Posterior vena cava (tissue), 2 donors: Measurements from ENCODE around the gene CDK17. TPM values are rescaled to one million over a fixed set of nuclear protein-coding genes. Genes with fewer than 3 reads are reported as not detected.
A peak's percentile ranks its signal among the peaks of the same experiment; 100 is the strongest.
"Not testable (repeated sequence)": the region's sequence is repeated elsewhere in the genome, so short reads cannot be mapped to it uniquely, and the experiment has no call there.

Source experiments
- DNase-seq: peaks from one replicate; pipeline ENCODE4 v3.0.0-alpha.2; 2020; ENCODE audit warnings: low spot score
- intact Hi-C, 2 donors: fragments of 100-400 bp; cut with DNase I; formaldehyde crosslinking; loops; one replicate each; pipeline versions ENCODE4 v1.14.1 to v1.14.2; 2022 to 2023
- total RNA-seq, 2 donors: library from RNA; stranded (reverse); fragmentation: NEBNext Ultra II Directional; extraction: Animal tissue kit (Norgen Biotek cat#: 25700); gene quantifications; one replicate each; pipeline ENCODE4 v1.2.1, GENCODE V29; 2021
- donor health status: DM: yes; HTN: yes; CAD: no.
- donor health status: DM: yes; HTN: yes; CAD: no.

Gene CDK17
- total RNA-seq, 2 donors from 2014 or later: 46.4 to 50.1 TPM

- DNase-seq: no peak
- intact Hi-C loops: loop anchor here in 1 of 2 donors (10.0 kb wide), 1 partner anchor 84 kb away; no protein-coding TSS in a partner anchor
Measured at GRCh38 chr12:96421014-96421413, 20.8 kb upstream of the CDK17 start.

DNA sequence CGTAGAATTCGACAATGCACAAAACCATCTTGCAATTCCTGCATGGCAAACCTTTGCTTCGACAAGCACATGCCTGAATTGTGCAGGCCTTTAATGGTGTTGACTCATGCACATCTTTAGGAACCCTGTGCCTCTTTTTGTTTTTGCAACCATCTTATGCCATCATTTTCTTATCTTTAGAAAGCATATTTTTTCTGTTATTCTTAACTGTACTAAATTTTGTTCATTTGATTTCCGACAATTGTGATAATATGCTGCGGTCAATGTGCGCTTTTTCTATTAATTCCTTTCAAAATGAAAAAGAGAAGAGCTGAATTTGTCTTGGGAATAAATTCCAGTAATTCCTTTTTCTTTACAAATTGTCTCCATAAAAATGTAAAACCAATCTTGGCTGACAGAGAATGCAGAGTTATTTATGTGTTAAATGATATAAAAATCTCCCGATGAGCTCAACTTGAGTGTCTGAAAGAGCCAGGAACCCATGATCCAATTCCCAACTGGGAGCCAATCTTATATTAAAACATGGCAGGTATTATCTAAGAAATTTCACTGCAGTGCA lies 20.1 kb upstream of the CDK17 start:
- DNase-seq: no peak
- intact Hi-C loops: loop anchor here in 1 of 2 donors (10.0 kb wide), 1 partner anchor 84 kb away; no protein-coding TSS in a partner anchor

- intact Hi-C loops: loop anchor here in 1 of 2 donors (10.0 kb wide), 1 partner anchor 85 kb away; no protein-coding TSS in a partner anchor
- no peak for DNase-seq
Measured at GRCh38 chr12:96419576-96420276, 19.5 kb upstream of the CDK17 start.

DNA sequence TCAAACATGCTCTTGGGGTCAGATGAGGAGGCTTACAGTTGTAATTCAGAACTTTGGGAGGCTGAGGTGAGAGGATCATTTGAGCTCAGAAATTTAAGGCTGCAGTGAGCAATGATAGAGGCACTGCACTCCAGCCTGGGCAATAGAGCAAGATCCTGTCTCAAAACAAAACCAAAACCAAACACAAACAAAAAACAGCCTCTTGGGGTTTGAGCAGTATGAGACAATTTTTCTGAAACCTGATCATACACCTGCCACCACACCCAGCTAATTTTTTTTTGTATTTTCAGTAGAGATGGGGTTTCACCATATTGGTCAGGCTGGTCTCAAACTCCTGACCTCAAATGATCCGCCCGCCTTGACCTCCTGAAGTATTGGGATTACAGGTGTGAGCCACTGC lies 17.4 kb upstream of the CDK17 start:
- intact Hi-C loops, DNase-seq: not testable (repeated sequence)

DNA sequence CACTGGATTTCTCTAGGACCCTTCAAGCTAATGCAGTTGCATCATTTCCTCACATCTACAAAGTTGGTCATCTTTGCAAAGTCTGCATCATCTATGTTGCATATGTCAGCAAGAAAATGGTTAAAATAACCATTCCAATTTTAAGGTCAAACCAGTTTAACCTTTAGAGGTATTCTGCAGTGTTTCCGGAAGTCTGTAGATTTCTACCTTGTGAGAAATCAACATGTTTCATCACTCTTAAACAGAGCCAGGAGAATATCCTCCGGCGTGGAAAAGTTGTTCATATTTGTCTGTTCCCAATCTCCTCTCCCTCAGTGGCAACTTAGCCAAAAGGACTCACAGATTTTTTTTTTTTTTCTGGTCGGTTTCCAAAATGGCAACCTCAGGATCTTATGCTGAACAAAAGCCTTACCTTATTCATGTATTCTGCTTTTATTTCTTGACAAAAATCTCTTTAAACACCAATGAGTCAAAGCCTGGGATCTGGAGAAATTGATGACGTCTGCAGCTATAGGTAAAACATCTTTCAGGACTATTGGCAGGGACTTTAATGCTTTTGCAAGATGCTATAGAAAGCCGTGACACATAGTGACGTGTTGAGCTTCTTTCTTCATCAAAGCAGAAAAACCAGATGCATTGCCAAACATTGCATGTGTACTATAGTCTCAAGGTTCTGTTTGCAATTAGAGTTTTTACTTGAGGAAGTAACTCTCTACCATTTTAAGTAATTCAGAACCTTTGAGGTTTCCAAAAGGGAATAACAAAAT lies 16.0 kb upstream of the CDK17 start:
- intact Hi-C loops: no loop called here
- no peak for DNase-seq

- no peak for DNase-seq
- intact Hi-C loops: no loop called here
Measured at GRCh38 chr12:96414637-96415036, 14.4 kb upstream of the CDK17 start.

DNA sequence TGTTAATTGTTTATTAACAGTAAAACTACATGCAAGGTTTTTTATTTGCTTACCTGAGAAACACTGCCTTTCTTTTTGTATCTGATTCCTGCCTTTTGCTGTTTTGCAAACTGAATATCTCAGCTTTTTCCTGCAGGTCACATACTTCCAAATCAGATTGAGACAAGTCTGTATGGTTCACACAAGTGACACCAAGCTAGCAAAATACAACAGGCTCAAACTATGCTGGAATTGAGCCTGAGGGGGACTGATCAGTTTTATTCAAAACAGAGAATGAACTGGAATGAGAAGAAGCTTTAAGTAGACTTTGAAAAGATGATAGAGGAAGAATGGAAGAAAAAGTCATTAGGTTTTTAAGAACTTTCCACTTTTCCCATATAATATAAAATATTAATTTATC lies 12.2 kb upstream of the CDK17 start:
- intact Hi-C loops: no loop called here
- no peak for DNase-seq

GRCh38 chr12:96409731-96410130 lies 9.5 kb upstream of the CDK17 start:
- DNase-seq: no peak
- intact Hi-C loops: loop anchor here in 1 of 2 donors (10.0 kb wide), 1 partner anchor 345 kb away; no protein-coding TSS in a partner anchor

DNA sequence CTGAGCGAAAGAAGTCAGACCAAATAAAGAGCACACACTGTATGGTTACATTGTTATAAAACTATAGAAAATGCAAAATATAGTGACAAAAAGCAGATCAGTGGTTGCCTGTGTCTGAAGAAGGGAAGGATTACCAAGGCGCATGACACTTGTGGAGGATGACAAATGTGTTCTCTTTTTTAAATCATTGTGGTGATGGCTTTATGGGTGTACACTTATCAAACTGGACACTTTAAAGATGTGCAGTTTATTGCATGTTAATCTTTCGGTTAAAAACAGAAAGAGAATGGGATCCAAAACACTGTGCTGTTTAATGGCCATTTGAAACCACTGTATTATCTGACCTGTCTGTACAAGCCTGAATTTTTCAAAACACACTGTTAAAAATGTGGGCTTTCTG lies 8.8 kb upstream of the CDK17 start:
- intact Hi-C loops: loop anchor here in 1 of 2 donors (10.0 kb wide), 1 partner anchor 344 kb away; no protein-coding TSS in a partner anchor
- no peak for DNase-seq

- intact Hi-C loops: loop anchor here in 1 of 2 donors (10.0 kb wide), 1 partner anchor 343 kb away; no protein-coding TSS in a partner anchor
- not testable (repeated sequence) for DNase-seq
Measured at GRCh38 chr12:96407429-96408097, 7.3 kb upstream of the CDK17 start.

DNA sequence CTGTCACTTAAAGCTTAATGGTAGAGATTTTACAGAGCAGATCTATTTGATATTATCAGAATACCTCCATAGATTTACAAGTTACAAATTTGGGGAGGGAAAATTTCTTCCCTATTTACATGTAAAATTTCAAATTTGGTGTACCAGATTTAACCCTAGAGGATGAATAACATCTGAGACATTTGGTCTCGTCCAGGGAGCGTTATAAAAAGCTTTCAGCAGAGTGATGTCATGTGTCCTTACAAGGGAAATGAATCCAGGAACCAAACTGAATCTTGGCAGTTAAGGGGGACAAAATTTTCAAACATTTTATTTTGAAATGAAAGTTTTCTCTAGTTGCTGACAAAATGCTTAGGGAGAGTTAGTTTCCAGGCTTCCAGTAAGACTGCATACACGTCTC lies 4.5 kb upstream of the CDK17 start:
- DNase-seq: no peak
- intact Hi-C loops: loop anchor here in 1 of 2 donors (10.0 kb wide), 1 partner anchor 340 kb away; no protein-coding TSS in a partner anchor

DNA sequence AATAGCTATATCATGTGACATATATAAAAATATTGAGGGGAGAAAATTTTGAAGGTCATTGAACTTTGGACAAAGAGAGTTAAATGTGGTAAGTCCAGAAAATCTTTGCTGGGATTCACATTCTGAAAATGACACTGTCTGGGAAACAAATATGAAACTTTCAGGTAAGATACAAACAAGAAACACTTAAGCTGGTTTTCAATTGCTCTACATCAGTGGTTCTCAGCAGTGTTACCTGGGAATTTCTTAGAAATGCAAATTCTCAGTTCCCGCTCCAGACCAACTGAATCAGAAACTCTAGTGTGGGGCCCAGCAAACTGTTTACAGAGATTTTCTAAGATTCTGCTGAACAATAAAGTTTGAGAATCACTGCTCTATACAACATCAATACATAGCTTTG lies 3.6 kb upstream of the CDK17 start:
- DNase-seq: no peak
- intact Hi-C loops: loop anchor here in 1 of 2 donors (10.0 kb wide), 1 partner anchor 339 kb away; no protein-coding TSS in a partner anchor

DNA sequence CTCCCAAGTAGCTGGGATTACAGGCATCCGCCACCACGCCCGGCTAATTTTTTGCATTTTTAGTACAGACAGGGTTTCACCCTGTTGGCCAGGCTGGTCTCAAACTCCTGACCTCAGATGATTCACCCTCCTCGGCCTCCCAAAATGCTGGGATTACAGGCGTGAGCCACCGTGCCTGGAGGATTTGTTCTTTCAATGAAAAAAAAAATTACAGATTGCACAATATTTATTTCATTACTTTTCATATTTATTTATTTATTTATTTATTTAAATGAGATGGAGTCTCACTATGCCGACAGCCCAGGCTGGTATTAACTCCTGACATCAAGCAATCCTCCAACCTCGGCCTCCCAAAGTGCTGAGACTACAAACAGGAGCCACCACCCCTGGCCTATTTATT lies 2.3 kb upstream of the CDK17 start:
- intact Hi-C loops: loop anchor here in 1 of 2 donors (10.0 kb wide), 1 partner anchor 338 kb away; no protein-coding TSS in a partner anchor

GRCh38 chr12:96402061-96402460 lies 1.8 kb upstream of the CDK17 start:
- intact Hi-C loops: loop anchor here in 1 of 2 donors (10.0 kb wide), 1 partner anchor 337 kb away; no protein-coding TSS in a partner anchor
- no peak for DNase-seq

More for the DNA sequence above, 2.3 kb upstream of the CDK17 start:
- not testable (repeated sequence) for DNase-seq

- DNase-seq: no peak
- intact Hi-C loops: loop anchor here in 1 of 2 donors (10.0 kb wide), 1 partner anchor 336 kb away; no protein-coding TSS in a partner anchor
Measured at GRCh38 chr12:96401076-96401871, 1.0 kb upstream of the CDK17 start.

- no peak for DNase-seq
- intact Hi-C loops: loop anchor here in 1 of 2 donors (10.0 kb wide), 1 partner anchor 336 kb away; no protein-coding TSS in a partner anchor
Measured at GRCh38 chr12:96400631-96401075, 414 bp upstream of the CDK17 start.

DNA sequence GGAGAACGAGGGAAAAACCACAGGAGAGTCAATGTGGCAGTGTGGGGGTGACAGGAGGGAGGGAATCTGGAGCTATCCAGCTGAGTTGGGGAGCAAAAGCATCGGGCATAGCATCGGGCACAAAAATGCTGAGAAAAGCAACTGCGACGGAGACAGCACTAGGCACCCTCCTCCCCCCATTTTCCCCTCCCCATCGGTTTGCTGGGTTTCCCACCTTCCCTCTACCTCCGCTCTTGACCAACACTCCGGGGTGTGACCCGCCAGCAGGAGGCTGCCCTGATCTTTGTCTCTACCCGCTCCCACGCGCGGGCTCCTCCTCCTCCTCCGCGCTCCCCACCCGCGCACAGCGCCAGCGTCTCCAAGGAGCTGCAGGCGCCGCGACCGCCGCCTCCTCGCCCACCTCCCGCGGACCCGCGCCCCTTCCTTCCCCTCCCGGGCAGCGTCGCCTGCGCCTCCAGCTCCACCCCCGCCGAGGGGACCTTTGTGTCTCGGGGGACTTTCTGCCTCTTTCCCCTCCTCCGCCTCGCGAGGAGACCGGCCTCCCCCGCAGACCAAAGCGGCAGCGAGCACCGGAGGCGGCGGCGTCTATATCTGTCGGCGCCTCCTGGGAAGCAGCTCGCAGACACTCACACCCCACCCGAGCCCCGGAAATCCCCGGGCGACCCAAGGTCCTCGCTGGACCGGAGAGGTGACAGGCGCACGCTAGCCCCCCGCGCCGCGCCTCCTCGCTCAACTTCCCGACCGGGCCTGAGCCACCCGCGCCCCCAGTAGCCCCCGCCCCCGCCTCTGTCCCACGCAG lies 920 bp downstream of the CDK17 start:
- DNase-seq: peak; percentile 93
- intact Hi-C loops: loop anchor here (5.0 to 10.0 kb wide), 2 partner anchors 157 to 165 kb away; no protein-coding TSS in a partner anchor
